Activated T-cell treated with anti-CD3 and anti-CD28 coated beads, Interleukin-2, amount 50 U/mL, for 4 hours (primary cell): ENCODE results near the gene CCDC157. TPM values are rescaled to one million over a fixed set of nuclear protein-coding genes. Genes with fewer than 3 reads are reported as not detected.
A peak's percentile ranks its signal among the peaks of the same experiment; 100 is the strongest.

ENCODE experiments used
- ATAC-seq, 2 donors: fragments of 200-7000 bp; cut with Tn5 transposase; one replicate each; pipeline ENCODE4 v1.10.0; 2021
- DNase-seq: peaks from one replicate; pipeline ENCODE4 v3.0.0-alpha.2; 2020
- H3K27me3 Mint-ChIP-seq: one replicate; pipeline ENCODE4 v1.8.0; 2021; ENCODE audit warnings: low read depth, mixed read lengths
- H3K36me3 Mint-ChIP-seq: one replicate; pipeline ENCODE4 v1.8.0; 2022; ENCODE audit warnings: mixed read lengths; ENCODE audit not compliant: insufficient read depth
- H3K4me1 Mint-ChIP-seq: one replicate; pipeline ENCODE4 v1.8.0; 2021; ENCODE audit warnings: low read depth, mixed read lengths
- H3K4me3 Mint-ChIP-seq: one replicate; pipeline ENCODE4 v1.8.0; 2021; ENCODE audit warnings: mild to moderate bottlenecking, moderate library complexity, mixed read lengths
- H3K9me3 Mint-ChIP-seq: one replicate; pipeline ENCODE4 v1.8.0; 2021; ENCODE audit warnings: mixed read lengths
- total RNA-seq, 3 donors: library from RNA; stranded (reverse); gene quantifications; one replicate each; pipeline ENCODE4 v1.2.1, GENCODE V29; 2021

The CCDC157 gene
- total RNA-seq, 3 donors from 2014 or later, result 2.3 to 3.0 (median 2.6) TPM

DNA sequence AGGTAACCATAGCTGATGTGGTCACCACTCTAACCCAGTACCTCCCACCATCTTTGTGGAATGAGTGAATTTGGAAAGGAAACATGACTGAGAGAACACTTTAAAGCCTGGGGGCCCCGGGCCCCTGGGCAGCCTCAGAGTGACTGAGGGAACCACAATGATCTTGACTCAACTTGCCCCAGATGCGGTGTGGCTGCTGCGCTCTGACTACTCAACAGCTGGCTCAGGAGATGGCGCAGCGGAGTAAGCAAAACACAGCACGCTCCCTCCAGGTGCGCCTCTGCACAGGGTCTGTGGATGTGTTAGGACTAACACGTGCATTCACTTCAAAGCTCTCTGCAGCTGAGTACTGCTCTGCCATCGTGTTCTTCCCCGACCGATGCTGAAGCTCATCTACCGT is 24.5 kb downstream of the CCDC157 start:
- Mint-ChIP-seq H3K36me3 (no peaks in the 10 kb centered on the region), H3K27me3 (no peaks in the 10 kb centered on the region), H3K9me3 (no peaks in the 10 kb centered on the region), H3K4me3 (no peak overlapping the region), H3K4me1 (peaks cover 2% of the 10 kb centered on the region)
- no peak for DNase-seq
- ATAC-seq, result peak; percentile 54 to 66

DNA sequence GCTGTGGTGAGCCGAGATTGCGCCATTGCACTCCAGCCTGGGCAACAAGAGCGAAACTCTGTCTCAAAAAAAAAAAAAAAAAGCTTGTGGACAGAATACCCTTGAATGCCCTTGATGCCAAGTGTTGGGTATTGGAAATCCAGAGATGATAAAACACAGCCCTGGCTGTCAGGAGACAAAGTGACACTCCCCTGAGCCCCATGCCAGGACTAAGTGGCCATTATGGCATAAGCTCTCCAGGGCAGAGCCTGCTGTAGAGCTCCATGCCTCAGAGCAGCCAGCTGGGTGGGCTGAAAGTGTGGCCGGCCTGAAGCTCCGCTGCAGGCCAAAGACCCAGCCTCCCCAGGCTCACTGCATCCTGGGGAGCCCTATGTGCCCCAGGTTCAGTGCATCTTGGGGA is 25.5 kb downstream of the CCDC157 start:
- no peak overlapping the region for H3K4me3 Mint-ChIP-seq
- no peaks in the 10 kb centered on the region for H3K36me3 Mint-ChIP-seq
- DNase-seq (no peak), ATAC-seq (no peak)
- H3K9me3 Mint-ChIP-seq, result no peaks in the 10 kb centered on the region
- peaks cover 3% of the 10 kb centered on the region for H3K4me1 Mint-ChIP-seq
- no peaks in the 10 kb centered on the region for H3K27me3 Mint-ChIP-seq

DNA sequence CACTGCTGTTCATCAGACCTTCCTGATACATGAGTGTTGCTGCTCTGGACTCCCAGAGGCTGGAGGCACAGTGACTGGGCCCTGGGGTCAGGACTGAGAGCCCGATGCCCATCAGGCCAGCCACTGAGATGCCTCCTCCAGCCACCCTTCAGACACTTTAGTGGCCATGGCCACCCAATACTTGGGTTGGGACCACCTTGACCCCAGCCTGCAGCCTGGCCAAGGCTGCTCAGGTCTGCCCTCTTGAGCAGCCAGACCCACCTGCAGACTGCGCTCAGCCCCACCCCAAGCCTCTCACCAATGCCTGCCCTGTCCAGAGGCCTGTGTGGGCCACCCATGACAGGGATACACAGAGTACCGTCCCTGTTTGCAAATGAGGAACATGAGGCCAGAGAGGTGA is 26.3 kb downstream of the CCDC157 start:
- H3K9me3 Mint-ChIP-seq, result no peaks in the 10 kb centered on the region
- ATAC-seq, result no peak

DNA sequence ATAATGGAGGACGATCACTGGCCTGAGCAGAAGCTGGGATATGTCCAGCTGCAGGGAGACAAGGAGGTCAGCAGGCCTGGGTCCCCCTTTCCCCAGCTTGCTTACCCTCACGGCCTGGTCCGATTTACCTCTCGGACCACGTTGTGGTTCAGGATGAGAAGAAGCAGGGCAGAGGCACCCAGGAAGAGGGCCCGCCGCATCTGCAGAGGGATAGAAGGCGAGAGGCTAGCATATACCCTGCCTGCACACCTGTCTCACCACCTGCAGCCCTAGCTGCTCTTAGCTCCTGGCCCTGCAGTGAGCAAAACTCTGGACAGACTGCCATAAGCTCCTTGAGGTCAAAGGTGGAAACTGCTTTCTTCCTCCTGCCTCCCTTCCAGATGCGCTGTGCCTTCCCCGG is 29.1 kb downstream of the CCDC157 start:
- Mint-ChIP-seq H3K27me3 (no peaks in the 10 kb centered on the region), H3K36me3 (no peaks in the 10 kb centered on the region), H3K4me3 (peak overlapping the region; percentile 77), H3K9me3 (no peaks in the 10 kb centered on the region), H3K4me1 (peaks cover 7% of the 10 kb centered on the region)
- DNase-seq (no peak), ATAC-seq (no peak)

More for the DNA sequence above, 26.3 kb downstream of the CCDC157 start:
- Mint-ChIP-seq H3K36me3 (no peaks in the 10 kb centered on the region), H3K27me3 (no peaks in the 10 kb centered on the region), H3K4me3 (no peak overlapping the region), H3K4me1 (peaks cover 6% of the 10 kb centered on the region)
- no peak for DNase-seq

DNA sequence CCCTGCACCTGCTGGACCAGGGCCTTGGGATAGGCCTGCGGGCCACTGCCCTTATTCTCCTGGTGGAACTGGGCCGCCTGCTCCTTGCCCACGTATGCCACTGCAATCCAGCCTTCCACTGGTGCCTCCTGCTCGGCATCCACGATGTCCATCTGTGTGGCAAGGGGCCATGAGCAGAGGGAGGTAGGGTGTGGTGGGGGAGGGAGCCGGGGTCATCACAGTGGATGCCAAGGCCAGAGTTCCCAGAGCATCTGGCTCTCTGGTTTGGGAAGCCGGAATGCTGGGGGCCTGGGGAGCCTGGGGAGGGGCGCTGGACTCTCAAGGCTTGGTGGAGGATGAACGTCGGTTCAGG is 29.8 kb downstream of the CCDC157 start:
- peak overlapping the region; percentile 77 for H3K4me3 Mint-ChIP-seq
- ATAC-seq, result no peak

DNA sequence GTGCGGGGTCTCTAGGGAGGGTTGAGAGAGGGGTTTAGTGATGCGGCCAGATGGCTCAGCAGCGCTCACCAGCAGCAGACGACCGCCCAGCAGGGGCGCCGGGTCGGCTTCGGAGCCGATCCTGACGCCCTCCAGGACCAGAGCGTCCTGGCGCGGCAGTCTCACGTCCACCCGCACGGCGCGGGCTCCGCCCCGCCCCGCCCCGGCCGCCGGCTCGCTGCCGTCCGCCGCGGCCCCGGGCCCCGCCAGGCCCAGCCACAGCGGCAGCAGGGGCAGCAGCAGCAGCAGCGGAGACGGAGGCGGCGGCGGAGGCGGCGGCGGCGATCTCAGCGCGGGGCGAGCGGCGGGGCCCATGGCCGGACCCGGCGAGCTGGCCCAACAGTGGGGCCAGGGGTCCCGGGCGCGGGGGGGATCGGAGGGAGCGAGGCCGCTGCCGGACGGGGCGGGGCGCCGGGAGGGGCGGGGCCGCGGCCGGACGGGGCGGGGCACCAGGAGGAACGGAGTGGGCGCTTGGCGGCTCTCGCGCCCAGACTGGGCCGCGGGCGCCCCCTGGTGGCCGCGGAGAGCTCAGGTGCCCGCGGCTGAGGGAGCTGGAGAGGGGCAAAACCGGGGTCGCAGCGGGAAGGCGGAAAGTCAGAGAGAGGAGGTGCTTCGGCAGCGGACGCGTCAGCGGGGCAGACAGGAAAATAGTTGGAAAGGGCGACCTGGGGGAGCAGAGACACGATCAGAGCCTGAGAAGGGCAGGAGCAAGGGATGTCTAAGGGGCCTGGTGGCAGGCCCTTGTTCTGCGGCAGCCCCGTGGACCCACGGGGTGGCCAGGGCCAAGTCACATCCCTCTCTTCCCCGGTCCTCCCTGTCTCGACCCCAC is 30.4 kb downstream of the CCDC157 start, which contains the start of gene RNF215:
TSS of gene RNF215 (minus strand) at position 452 of the 868 bp plus-strand sequence. CDS start at position 354, 98 bp downstream.
- Mint-ChIP-seq H3K4me1 (peaks cover 16% of the 10 kb centered on the region), H3K27me3 (no peaks in the 10 kb centered on the region), H3K36me3 (no peaks in the 10 kb centered on the region), H3K4me3 (peak within 1 kb of the TSS; percentile 77), H3K9me3 (no peaks in the 10 kb centered on the region)
- ATAC-seq (peak; percentile 85 to 88), DNase-seq (peak; percentile 78)

More for the DNA sequence above, 29.8 kb downstream of the CCDC157 start:
- no peak for DNase-seq
- Mint-ChIP-seq H3K27me3 (no peaks in the 10 kb centered on the region), H3K4me1 (peaks cover 13% of the 10 kb centered on the region), H3K36me3 (no peaks in the 10 kb centered on the region), H3K9me3 (no peaks in the 10 kb centered on the region)

DNA sequence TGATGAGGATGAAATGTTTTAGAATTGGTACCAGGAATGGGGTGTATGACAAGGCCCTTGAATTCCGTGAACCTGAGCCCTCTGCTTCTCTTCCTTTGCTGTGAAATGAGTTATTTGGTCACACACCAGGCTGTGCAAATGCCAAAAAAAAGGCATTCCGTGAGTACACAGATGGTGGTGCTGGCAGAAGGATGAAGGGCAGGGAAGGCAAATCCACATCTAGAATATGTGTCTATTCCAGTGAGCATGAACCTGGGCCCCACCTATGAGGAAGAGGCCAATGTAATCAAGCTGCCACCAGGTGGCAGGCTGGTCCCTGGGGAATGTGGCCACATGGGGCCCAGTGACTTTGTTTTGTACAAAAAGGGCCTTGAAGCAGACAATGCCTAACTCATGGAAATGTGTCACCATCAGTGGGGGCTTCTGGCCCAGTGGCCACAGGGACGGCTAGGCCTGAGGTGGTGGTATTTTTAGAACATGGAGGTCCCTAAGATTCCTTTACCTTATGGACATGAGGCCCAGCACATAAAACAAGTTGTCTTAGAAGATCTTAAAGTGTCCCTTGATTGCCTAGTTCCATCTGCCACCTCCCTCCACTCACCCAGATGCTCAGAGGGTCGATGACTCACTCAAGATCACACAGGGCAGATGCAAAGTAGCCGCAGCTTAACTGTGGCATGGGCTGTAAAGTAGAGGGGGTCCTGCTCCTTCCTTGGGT is 34.3 kb downstream of the CCDC157 start:
- peaks cover 4% of the 10 kb centered on the region for H3K27me3 Mint-ChIP-seq
- DNase-seq, result peak; percentile 77
- no peak overlapping the region for H3K4me3 Mint-ChIP-seq
- no peaks in the 10 kb centered on the region for H3K36me3 Mint-ChIP-seq
- ATAC-seq, result peak; percentile 63 to 65
- no peaks in the 10 kb centered on the region for H3K9me3 Mint-ChIP-seq
- peaks cover 26% of the 10 kb centered on the region for H3K4me1 Mint-ChIP-seq

DNA sequence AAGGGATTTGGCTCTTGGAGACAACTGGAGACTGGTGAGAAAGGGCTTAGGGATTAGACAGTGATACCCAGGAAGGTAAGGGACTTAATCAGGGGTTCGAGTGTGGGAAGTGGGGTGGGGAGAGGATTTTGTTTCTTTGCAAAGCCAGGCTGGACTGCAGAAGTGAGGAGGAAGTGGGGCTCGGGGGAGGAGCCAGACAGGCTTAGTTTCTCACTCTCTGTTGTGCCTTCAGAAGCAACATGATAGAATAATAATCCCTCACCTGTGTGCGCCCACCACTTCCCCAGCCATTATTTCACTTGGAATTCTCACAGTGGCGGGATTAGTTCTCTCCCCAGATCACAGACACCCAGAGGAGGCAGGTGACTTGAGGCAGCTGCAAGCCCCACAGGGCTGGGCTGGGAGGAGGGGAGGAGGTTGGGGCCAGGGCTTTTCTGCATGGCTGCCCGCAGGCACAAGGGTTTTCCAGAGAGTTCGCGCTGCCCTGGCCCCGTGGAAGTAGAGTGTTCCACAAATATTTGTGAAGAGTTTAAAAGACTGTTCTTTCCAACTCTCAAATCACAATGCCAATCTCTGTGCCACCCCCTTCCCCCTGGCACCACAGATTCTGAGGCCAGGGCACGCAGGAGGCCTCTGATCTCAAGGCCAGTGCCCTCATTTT is 36.0 kb downstream of the CCDC157 start:
- Mint-ChIP-seq H3K4me3 (no peak overlapping the region), H3K27me3 (peaks cover 4% of the 10 kb centered on the region), H3K36me3 (no peaks in the 10 kb centered on the region), H3K9me3 (no peaks in the 10 kb centered on the region), H3K4me1 (peaks cover 29% of the 10 kb centered on the region)
- ATAC-seq, result no peak
- no peak for DNase-seq

DNA sequence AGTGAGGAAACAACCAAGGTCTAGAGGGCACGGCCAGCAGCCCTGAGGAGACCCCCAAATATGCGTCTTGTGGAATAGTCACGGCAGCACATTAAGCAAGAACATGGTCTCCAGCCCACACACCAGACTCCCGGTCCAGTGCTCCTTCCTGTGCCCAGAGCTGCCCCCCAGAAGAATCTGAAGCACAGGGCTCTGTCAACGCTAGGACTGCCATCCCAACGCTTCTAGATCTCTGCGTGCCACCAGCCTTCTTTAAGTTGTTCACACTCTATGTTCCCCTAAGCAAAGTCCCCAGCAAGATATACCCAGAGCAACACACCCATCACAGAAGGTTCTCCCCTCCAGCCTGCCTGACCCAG is 36.5 kb downstream of the CCDC157 start:
- no peak for DNase-seq
- Mint-ChIP-seq H3K27me3 (peaks cover 4% of the 10 kb centered on the region), H3K9me3 (no peaks in the 10 kb centered on the region), H3K4me3 (no peak overlapping the region), H3K4me1 (peaks cover 34% of the 10 kb centered on the region), H3K36me3 (no peaks in the 10 kb centered on the region)
- no peak for ATAC-seq

DNA sequence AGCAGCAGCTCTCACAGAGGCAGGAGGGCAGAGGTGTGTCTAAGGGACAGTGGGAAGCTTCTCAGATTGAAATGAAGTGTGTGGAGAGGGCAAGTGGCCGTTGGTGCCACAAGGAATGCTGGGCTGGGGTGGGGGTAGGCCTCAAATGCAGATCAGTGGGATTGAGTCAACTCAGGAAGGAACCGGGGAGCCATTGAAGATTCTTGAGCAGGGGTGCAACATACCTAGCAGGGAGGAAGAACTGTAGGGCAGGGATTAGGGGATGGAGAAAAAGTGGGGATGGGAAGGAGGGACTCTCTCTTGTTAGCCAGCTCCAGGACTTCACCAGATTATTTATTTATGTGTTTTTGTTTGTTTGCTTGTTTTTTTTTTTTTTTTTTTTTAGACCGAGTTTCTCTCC is 37.1 kb downstream of the CCDC157 start:
- ATAC-seq, result no peak
- Mint-ChIP-seq H3K4me1 (peaks cover 39% of the 10 kb centered on the region), H3K4me3 (no peak overlapping the region), H3K9me3 (no peaks in the 10 kb centered on the region), H3K36me3 (no peaks in the 10 kb centered on the region), H3K27me3 (peaks cover 4% of the 10 kb centered on the region)
- DNase-seq, result no peak

DNA sequence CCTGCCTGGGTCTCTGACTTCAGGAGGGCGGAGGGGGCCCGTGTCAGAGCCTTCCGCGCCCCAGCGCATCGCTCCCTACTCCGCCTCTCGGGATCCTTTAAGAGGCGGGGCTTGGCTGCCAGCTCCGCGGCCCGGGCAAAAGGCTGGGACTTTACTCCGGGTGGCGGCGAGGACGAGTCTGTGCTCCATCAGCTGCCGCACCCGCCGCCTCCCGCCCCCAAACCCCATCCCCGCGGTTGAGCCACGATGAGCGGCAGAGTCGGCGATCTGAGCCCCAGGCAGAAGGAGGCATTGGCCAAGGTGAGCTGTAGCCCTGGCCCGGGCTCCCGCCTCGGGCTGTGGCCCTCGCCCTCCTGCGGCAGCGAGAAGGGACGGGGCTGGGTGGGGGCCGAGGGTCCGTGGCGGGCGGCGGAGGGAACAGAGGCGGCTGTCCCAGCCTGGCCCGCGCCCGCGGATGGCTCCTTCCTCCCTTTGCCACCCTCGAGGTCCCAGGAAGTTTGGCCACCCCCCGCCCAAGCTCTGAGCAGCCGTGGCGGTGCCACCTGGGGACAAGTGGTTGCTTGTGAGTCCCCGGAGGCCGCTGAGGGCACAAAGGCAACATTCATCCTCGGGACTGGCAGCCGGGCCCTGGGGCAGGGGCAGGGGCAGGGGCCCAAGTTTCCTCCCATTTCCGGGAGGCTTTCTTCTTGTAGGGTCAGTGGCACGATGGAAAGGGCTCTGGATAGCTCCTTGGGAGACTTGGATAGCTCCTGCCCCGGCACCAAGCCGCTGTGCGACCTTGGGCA is 40.3 kb downstream of the CCDC157 start, which contains the start of gene SEC14L2:
TSS of gene SEC14L2 (plus strand) at position 148 of the 785 bp plus-strand sequence. CDS start at position 247, 99 bp downstream.
- H3K27me3 Mint-ChIP-seq, result peaks cover 4% of the 10 kb centered on the region
- H3K9me3 Mint-ChIP-seq, result no peaks in the 10 kb centered on the region
- H3K4me3 Mint-ChIP-seq, result peak within 1 kb of the TSS; percentile 87
- H3K4me1 Mint-ChIP-seq, result peaks cover 33% of the 10 kb centered on the region
- ATAC-seq (peak; percentile 93 to 94), DNase-seq (peak; percentile 61)
- no peaks in the 10 kb centered on the region for H3K36me3 Mint-ChIP-seq

DNA sequence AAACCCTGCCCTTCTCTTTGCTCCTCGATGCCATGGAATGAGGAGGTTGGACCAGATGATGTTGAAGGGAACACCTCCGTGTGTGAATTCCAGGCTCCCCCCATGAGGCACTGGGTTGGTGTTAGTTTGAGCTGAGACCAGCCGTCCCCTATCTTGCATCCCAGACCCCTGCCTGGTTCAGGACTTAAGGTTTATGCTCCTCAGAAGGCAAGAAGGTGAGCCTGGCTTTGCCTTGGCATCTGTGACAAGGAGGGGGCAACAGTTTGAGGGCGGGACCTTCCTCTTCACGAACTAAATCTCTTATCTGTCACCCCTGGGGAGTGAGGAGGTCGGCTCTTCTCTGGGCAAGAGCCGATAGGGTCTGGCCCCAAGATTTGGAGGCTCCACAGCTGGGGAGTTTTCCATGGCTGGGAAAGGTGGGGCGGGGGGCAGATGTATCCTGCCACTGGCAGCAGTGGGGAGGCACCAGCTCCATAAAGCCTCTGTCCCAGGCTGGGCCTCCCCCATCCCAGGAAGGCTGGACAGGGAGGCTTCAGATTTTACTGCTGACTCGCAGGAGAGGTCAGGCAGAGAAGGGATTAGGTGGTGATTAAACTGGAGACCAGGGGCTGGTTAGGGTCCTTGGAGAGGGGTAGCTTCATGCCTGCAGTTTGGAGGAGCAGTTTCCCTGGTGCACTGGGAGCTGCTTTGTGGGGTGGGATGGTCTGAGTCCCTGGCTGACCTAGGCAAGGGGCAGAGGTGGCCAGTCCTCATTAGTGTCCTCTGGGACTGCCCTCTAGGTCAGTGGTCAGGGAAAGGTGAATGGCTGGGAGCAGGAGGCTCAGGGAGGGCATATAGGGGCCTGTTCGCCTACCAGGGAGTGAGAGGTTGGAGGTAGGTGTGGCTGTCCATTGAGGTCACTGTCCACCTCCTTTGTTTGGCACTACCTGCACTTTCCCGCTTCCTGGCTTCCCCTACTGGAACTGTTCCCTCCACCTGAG is 41.1 kb downstream of the CCDC157 start:
- Mint-ChIP-seq H3K9me3 (no peaks in the 10 kb centered on the region), H3K4me1 (peaks cover 29% of the 10 kb centered on the region), H3K36me3 (no peaks in the 10 kb centered on the region), H3K4me3 (peak overlapping the region; percentile 77), H3K27me3 (peaks cover 4% of the 10 kb centered on the region)
- ATAC-seq (peak in 1 of 2 donors; percentile 4), DNase-seq (no peak)
